ENCODE data around the gene GSTM4. TPM values are rescaled to one million over a fixed set of nuclear protein-coding genes. Genes with fewer than 3 reads are reported as not detected.

GSTM4 gene
- total and polyA plus RNA-seq, 2 of the 4 experiments (the other 2 are of a cell fraction) = 10.4 to 37.8 TPM

GRCh38 chr1:109632671-109633346, 23.1 kb upstream of the GSTM4 start:
- no peak overlapping the region for H3K4me2 ChIP-seq (ENCODE audit: low read depth, low read length)
- 86% methylated on average over 1 of the region's 5 CpGs; no CpG with 5 or more reads in 1 of the 2 experiments for WGBS, 2 experiments (ENCODE audit: extremely low coverage in 2 of 2, insufficient read length in 1 of 2)
- H3K14ac ChIP-seq (replicated peaks; ENCODE audit: low read depth, low read length) = no peak overlapping the region
- dilution Hi-C loops (cut with HindIII; ENCODE audit: low sequenced_read_pairs, unreplicated experiment) (no loop called here), intact Hi-C loops (cut with micrococcal nuclease) (no loop called here), in situ Hi-C loops (cut with MboI; ENCODE audit: low sequenced_read_pairs) (no loop called here)
- H3K9me1 ChIP-seq (ENCODE audit: insufficient read depth, low read length) = no peaks in the 10 kb centered on the region
- no peak overlapping the region for H3K56ac ChIP-seq (ENCODE audit: extremely low read depth, insufficient read depth, low read length)
- H2AFZ ChIP-seq (replicated peaks; ENCODE audit: low read length, poor library complexity) = no peak overlapping the region
- H3K4me3 ChIP-seq (ENCODE audit: insufficient read depth, low read depth, low read length) = no peak overlapping the region
- H3K27me3 ChIP-seq (ENCODE audit: control insufficient read depth, insufficient read depth, low read length) = no peaks in the 10 kb centered on the region
- no peak overlapping the region for H2BK5ac ChIP-seq (ENCODE audit: low read depth, low read length, poor library complexity, severe bottlenecking)
- peaks cover 10% of the 10 kb centered on the region for H3K4me1 ChIP-seq (ENCODE audit: control insufficient read depth, insufficient read depth, low read length)
- peaks cover 9% of the 10 kb centered on the region for H4K20me1 ChIP-seq (ENCODE audit: insufficient read depth, low read length)
- no peak overlapping the region for H4K8ac ChIP-seq (ENCODE audit: low read depth in 2 of 2, low read length in 2 of 2)
- ChIA-PET CTCF (interaction anchor here (0.9 kb wide), 1 partner anchor 348 kb away, joined by 4 read pairs; no protein-coding TSS in a partner anchor), POLR2A (ENCODE audit: unreplicated experiment) (no interaction called here)
- no peak overlapping the region for H3K23ac ChIP-seq (ENCODE audit: low read depth, low read length)
- DNase-seq (no peak), ATAC-seq (ENCODE audit: low read depth) (no peak)
- no peak overlapping the region for H2BK120ac ChIP-seq (ENCODE audit: low read depth, low read length)
- no peak overlapping the region for H2BK15ac ChIP-seq (ENCODE audit: low read depth, low read length)
- peaks cover 20 to 28% of the 10 kb centered on the region in 2 experiments; a peak in 3 of 4 replicates for H3K79me1 ChIP-seq (ENCODE audit: low read depth in 1 of 2, low read length in 2 of 2)
- H3K9me3 ChIP-seq (ENCODE audit: control insufficient read depth, insufficient read depth, low read length) = no peaks in the 10 kb centered on the region
- no peak overlapping the region for H4K91ac ChIP-seq (ENCODE audit: insufficient read depth, low read depth, low read length)
- BruUV-seq (replicated peaks) = no TSS peak
- H3K18ac ChIP-seq (ENCODE audit: low read depth, low read length) = no peak overlapping the region
- H2BK20ac ChIP-seq (ENCODE audit: low read depth, low read length) = no peak overlapping the region
- no peak overlapping the region for H3K4ac ChIP-seq (ENCODE audit: low read depth, low read length)
- H2AK9ac ChIP-seq (replicated peaks; ENCODE audit: low read depth, low read length, poor library complexity) = no peak overlapping the region
- no peak overlapping the region for H3K9ac ChIP-seq (ENCODE audit: low read depth, low read length)
- no peak for TF ChIP-seq MXI1 (IDR thresholded peaks at IDR 0.05; ENCODE audit: borderline replicate concordance, low read depth, low read length)
- no peak for TF ChIP-seq BHLHE40 (IDR thresholded peaks at IDR 0.05; ENCODE audit: low read depth, low read length)
- no peak for TF ChIP-seq MAFK (IDR thresholded peaks at IDR 0.05; ENCODE audit: low read depth, low read length)
- TF ChIP-seq CEBPB (IDR thresholded peaks at IDR 0.05; ENCODE audit: low read depth, low read length) = no peak
- no peak for TF ChIP-seq RFX5 (IDR thresholded peaks at IDR 0.05; ENCODE audit: low read depth, low read length)
- TF ChIP-seq USF2 (IDR thresholded peaks at IDR 0.05; ENCODE audit: low read depth, low read length) = no peak
- TF ChIP-seq RCOR1 (IDR thresholded peaks at IDR 0.05; ENCODE audit: insufficient replicate concordance, low read length) = no peak
- no peak for TF ChIP-seq ELK1 (IDR thresholded peaks at IDR 0.05; ENCODE audit: borderline replicate concordance, low read depth, low read length)
- no peak for TF ChIP-seq POLR2A (IDR thresholded peaks at IDR 0.05; ENCODE audit: low read depth, low read length)
- TF ChIP-seq MAZ (IDR thresholded peaks at IDR 0.05; ENCODE audit: borderline replicate concordance, low read depth, low read length) = no peak
- TF ChIP-seq CHD1 (IDR thresholded peaks at IDR 0.05; ENCODE audit: low read depth, low read length) = no peak
- no peak for TF ChIP-seq FOS (IDR thresholded peaks at IDR 0.05; ENCODE audit: low read depth, low read length)
- TF ChIP-seq CTCF (conservative IDR thresholded peaks at IDR 0.05; ENCODE audit: low read depth, low read length) = no peak
- no peak for TF ChIP-seq NFE2L2 (IDR thresholded peaks at IDR 0.05; ENCODE audit: low read depth, low read length)
- TF ChIP-seq RAD21 (IDR thresholded peaks at IDR 0.05; ENCODE audit: low read length) = no peak
- no peak for TF ChIP-seq SMC3 (IDR thresholded peaks at IDR 0.05; ENCODE audit: low read depth, low read length)
- no peak overlapping the region for H3K27ac ChIP-seq (ENCODE audit: insufficient read depth, low read length)
- no peak overlapping the region for H4K5ac ChIP-seq (ENCODE audit: low read depth, low read length)
- no peak overlapping the region for H2AK5ac ChIP-seq (ENCODE audit: low read depth, low read length)
- H3K36me3 ChIP-seq (ENCODE audit: control insufficient read depth, insufficient read depth, low read length) = peaks cover 47% of the 10 kb centered on the region
